Neuronal stem cell (in vitro differentiated cells): Measurements from ENCODE around the gene ABCA3.

ENCODE experiments used
- DNase-seq: peaks from one replicate; pipeline ENCODE4 v3.0.0-alpha.2; 2013; ENCODE audit warnings: low spot score
- H2AFZ ChIP-seq: one replicate; pipeline ENCODE4 v1.6.1; 2013; ENCODE audit warnings: mild to moderate bottlenecking, low read length, inconsistent platforms
- H2AK5ac ChIP-seq: 2 replicates; pipeline ENCODE4 v1.6.1; 2013; ENCODE audit warnings: low read depth, mild to moderate bottlenecking, inconsistent platforms, low read length, moderate library complexity, mixed read lengths
- H2BK120ac ChIP-seq: 2 replicates; pipeline ENCODE4 v1.6.1; 2013; ENCODE audit warnings: low read depth, mild to moderate bottlenecking, inconsistent platforms, low read length, moderate library complexity, mixed read lengths
- H2BK12ac ChIP-seq: one replicate; pipeline ENCODE4 v1.6.1; 2013; ENCODE audit warnings: low read length, inconsistent platforms
- H2BK15ac ChIP-seq: 2 replicates; pipeline ENCODE4 v1.6.1; 2013; ENCODE audit warnings: mild to moderate bottlenecking, low read length, inconsistent platforms, mixed read lengths
- H2BK5ac ChIP-seq: one replicate; pipeline ENCODE4 v1.6.1; 2013; ENCODE audit warnings: inconsistent platforms, mild to moderate bottlenecking, low read length, moderate library complexity
- H3K14ac ChIP-seq: one replicate; pipeline ENCODE4 v1.6.1; 2013; ENCODE audit warnings: low read length, inconsistent platforms
- H3K18ac ChIP-seq: 2 replicates; pipeline ENCODE4 v1.6.1; 2013; ENCODE audit warnings: low read length, inconsistent platforms
- H3K23ac ChIP-seq: 2 replicates; pipeline ENCODE4 v1.6.1; 2013; ENCODE audit warnings: low read depth, mild to moderate bottlenecking, mixed read lengths, low read length, inconsistent platforms; ENCODE audit not compliant: poor library complexity
- H3K27ac ChIP-seq: replicated peaks from 3 replicates; pipeline ENCODE4 v1.5.1; 2013; ENCODE audit warnings: low read length, inconsistent platforms
- H3K27me3 ChIP-seq, 3 experiments: 2 replicates each; pipeline ENCODE4 v1.6.1; 2013; ENCODE audit warnings: low read length in 3 of 3, mild to moderate bottlenecking in 2 of 3, inconsistent platforms in 1 of 3, low read depth in 1 of 3, mixed read lengths in 1 of 3, moderate library complexity in 1 of 3; ENCODE audit not compliant: control insufficient read depth in 3 of 3, insufficient read depth in 3 of 3
- H3K36me3 ChIP-seq, 2 donors: replicated peaks in 1 of 2; 2 replicates each; pipeline ENCODE4 v1.6.1; 2013; ENCODE audit warnings: low read length in 2 of 2; ENCODE audit not compliant: control insufficient read depth in 2 of 2, insufficient read depth in 2 of 2
- H3K4ac ChIP-seq: 2 replicates; pipeline ENCODE4 v1.6.1; 2013; ENCODE audit warnings: inconsistent platforms, mild to moderate bottlenecking, low read length, moderate library complexity
- H3K4me1 ChIP-seq, 2 donors: 1 replicate in 1 of 2; 2 replicates in 1 of 2; pipeline ENCODE4 v1.6.1; 2013; ENCODE audit warnings: low read length in 2 of 2, low read depth in 1 of 2; ENCODE audit not compliant: control insufficient read depth in 2 of 2, insufficient read depth in 1 of 2
- H3K4me2 ChIP-seq: one replicate; pipeline ENCODE4 v1.6.1; 2013; ENCODE audit warnings: mild to moderate bottlenecking, low read length, inconsistent platforms; ENCODE audit not compliant: insufficient read depth, poor library complexity, severe bottlenecking
- H3K4me3 ChIP-seq, 2 donors: 2 replicates each; pipeline ENCODE4 v1.5.1; 2013; ENCODE audit warnings: low read length in 2 of 2, mild to moderate bottlenecking in 2 of 2, inconsistent platforms in 1 of 2, moderate library complexity in 1 of 2
- H3K79me1 ChIP-seq: one replicate; pipeline ENCODE4 v1.6.1; 2013; ENCODE audit warnings: low read depth, mild to moderate bottlenecking, inconsistent platforms, low read length, moderate library complexity
- H3K9ac ChIP-seq: one replicate; pipeline ENCODE4 v1.6.1; 2013; ENCODE audit warnings: mild to moderate bottlenecking, low read depth, low read length, inconsistent platforms; ENCODE audit not compliant: poor library complexity
- H3K9me3 ChIP-seq, 2 donors: replicated peaks in 1 of 2; 2 replicates each; pipeline versions ENCODE3 to v1.6.1; 2013; ENCODE audit warnings: low read length in 2 of 2, mild to moderate bottlenecking in 2 of 2, inconsistent platforms in 1 of 2, low read depth in 1 of 2, mixed read lengths in 1 of 2, moderate library complexity in 1 of 2; ENCODE audit not compliant: control insufficient read depth in 2 of 2, insufficient read depth in 1 of 2
- H4K8ac ChIP-seq: one replicate; pipeline ENCODE4 v1.6.1; 2013; ENCODE audit warnings: low read depth, mild to moderate bottlenecking, inconsistent platforms, low read length, moderate library complexity
- H4K91ac ChIP-seq: one replicate; pipeline ENCODE4 v1.6.1; 2013; ENCODE audit warnings: low read length, low read depth, mild to moderate bottlenecking, inconsistent platforms; ENCODE audit not compliant: poor library complexity
- WGBS, 2 donors: extraction: QIAGEN DNeasy Blood & Tissue Kit; methylation state at CpG; one replicate each; pipeline ENCODE4 v1.1.7; 2013; ENCODE audit warnings: missing lambda C conversion rate in 2 of 2, mixed read lengths in 1 of 2; ENCODE audit not compliant: insufficient read length in 2 of 2, insufficient replicate concordance in 1 of 2; ENCODE audit errors: extremely low coverage in 2 of 2; 5-methylcytosine and 5-hydroxymethylcytosine counted together

The ABCA3 gene

DNA sequence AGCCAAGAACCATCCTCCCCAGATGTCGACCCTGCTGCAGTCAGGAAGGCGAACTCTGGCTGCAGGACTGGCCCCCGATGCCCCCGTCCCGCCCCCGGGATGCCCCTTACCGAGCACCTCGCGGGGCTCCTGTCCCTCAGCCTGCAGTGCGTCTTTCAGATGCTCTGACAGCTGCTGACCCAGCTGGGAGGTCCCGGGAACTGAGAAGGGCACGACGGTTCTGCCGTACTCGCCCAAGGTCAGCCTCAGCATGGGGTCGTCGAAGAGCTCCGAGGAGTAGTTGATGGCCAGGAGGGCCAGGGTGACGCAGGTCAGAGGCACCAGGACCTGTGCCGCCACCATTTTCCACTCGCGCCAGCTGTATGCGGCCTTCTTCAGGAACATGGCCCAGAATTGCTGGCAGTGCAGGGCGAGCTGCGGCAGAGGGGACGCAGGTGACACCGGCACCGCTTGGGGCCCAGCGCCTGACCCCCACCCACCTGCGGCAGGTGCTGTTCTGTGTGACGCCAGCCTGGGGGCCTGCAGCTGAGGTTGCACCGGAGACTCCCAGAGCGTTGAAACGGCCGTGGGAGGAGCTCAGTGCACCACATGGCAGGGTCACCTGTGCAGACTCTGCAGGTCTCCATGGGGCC is 52.5 kb downstream of the ABCA3 start:
- Histone ChIP-seq H2BK15ac (no peak overlapping the region), H3K79me1 (no peaks in the 10 kb centered on the region), H2AK5ac (no peak overlapping the region), H3K4ac (no peak overlapping the region), H3K27ac (no peak overlapping the region), H3K36me3 (peaks cover 0 to 6% of the 10 kb centered on the region in 2 donors), H3K4me2 (no peak overlapping the region), H2BK12ac (no peak overlapping the region), H2BK5ac (no peak overlapping the region), H3K27me3 (no peaks in the 10 kb centered on the region), H3K14ac (peak overlapping the region; percentile 47), H2BK120ac (no peak overlapping the region), H3K9me3 (peaks cover 0 to 2% of the 10 kb centered on the region in 2 donors), H3K9ac (no peak overlapping the region), H3K4me1 (no peaks in the 10 kb centered on the region), H2AFZ (no peak overlapping the region), H3K23ac (peak overlapping the region; percentile 34), H3K4me3 (no peak overlapping the region), H3K18ac (no peak overlapping the region), H4K8ac (no peak overlapping the region), H4K91ac (no peak overlapping the region)
- DNase-seq, result no peak
- no CpG with 5 or more reads among the region's 35 CpGs for WGBS, 2 donors

DNA sequence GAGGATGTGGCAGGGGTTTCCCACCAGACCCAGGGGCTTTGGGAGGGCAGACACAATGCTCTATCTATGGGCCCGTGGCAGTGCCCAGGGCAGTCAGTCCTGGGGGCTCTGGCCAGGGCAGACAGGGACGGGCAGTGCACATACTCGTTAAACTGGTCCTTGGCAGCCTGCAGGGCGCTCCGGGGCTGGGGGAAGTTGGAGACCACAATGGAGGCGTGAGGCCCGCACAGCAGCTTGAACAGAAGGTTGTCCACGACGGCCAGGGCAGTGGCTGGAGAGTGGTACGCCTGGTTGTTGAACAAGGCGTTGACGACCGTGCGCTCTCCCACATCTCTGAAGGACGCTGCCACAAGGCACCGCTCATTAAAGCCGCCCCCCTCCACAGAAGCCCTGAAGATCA is 54.0 kb downstream of the ABCA3 start:
- no peak for DNase-seq
- Histone ChIP-seq H3K14ac (peak overlapping the region; percentile 44), H4K91ac (no peak overlapping the region), H3K4me1 (no peaks in the 10 kb centered on the region), H3K27ac (no peak overlapping the region), H2BK12ac (no peak overlapping the region), H3K18ac (no peak overlapping the region), H2BK120ac (no peak overlapping the region), H3K36me3 (peaks cover 0 to 6% of the 10 kb centered on the region in 2 donors), H3K4me3 (no peak overlapping the region), H4K8ac (no peak overlapping the region), H2BK5ac (no peak overlapping the region), H2AK5ac (no peak overlapping the region), H3K79me1 (no peaks in the 10 kb centered on the region), H3K23ac (no peak overlapping the region), H3K9ac (no peak overlapping the region), H3K4ac (no peak overlapping the region), H3K9me3 (peaks cover 0 to 2% of the 10 kb centered on the region in 2 donors), H2AFZ (no peak overlapping the region), H3K4me2 (no peak overlapping the region), H2BK15ac (no peak overlapping the region), H3K27me3 (no peaks in the 10 kb centered on the region)
- WGBS, 2 donors, result no CpG with 5 or more reads among the region's 17 CpGs

DNA sequence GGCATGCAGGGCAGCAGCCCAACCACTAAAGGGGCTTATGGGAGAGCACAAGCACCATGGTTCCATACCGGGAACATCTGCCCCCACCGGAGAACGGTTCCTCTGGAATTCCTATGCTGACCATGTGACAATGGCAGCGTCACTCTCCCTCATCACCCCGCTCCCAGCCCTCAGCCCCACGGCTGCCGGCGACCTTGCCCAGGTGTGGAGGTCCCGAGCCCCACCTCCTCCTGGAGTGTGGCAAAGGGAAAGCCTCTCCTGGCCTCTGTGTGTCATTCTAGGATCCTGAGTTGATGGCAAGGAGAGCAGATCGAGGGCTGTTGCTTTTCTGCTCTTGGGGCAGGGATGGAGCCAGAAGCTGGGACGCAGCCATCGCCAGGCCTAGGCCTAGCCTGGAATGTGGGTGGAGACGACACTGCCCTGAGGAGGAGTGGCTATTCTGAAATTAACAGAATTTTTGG is 54.8 kb downstream of the ABCA3 start:
- Histone ChIP-seq H2BK15ac (no peak overlapping the region), H3K18ac (no peak overlapping the region), H3K4me3 (no peak overlapping the region), H2BK12ac (no peak overlapping the region), H3K4me1 (no peaks in the 10 kb centered on the region), H3K36me3 (peaks cover 0 to 6% of the 10 kb centered on the region in 2 donors), H3K4me2 (no peak overlapping the region), H4K8ac (no peak overlapping the region), H3K9me3 (peaks cover 0 to 2% of the 10 kb centered on the region in 2 donors), H2BK5ac (no peak overlapping the region), H3K27me3 (no peaks in the 10 kb centered on the region), H4K91ac (no peak overlapping the region), H2AK5ac (no peak overlapping the region), H3K79me1 (no peaks in the 10 kb centered on the region), H2AFZ (no peak overlapping the region), H3K9ac (no peak overlapping the region), H2BK120ac (no peak overlapping the region), H3K4ac (no peak overlapping the region), H3K27ac (no peak overlapping the region), H3K23ac (no peak overlapping the region), H3K14ac (no peak overlapping the region)
- no CpG with 5 or more reads among the region's 13 CpGs for WGBS, 2 donors
- no peak for DNase-seq

DNA sequence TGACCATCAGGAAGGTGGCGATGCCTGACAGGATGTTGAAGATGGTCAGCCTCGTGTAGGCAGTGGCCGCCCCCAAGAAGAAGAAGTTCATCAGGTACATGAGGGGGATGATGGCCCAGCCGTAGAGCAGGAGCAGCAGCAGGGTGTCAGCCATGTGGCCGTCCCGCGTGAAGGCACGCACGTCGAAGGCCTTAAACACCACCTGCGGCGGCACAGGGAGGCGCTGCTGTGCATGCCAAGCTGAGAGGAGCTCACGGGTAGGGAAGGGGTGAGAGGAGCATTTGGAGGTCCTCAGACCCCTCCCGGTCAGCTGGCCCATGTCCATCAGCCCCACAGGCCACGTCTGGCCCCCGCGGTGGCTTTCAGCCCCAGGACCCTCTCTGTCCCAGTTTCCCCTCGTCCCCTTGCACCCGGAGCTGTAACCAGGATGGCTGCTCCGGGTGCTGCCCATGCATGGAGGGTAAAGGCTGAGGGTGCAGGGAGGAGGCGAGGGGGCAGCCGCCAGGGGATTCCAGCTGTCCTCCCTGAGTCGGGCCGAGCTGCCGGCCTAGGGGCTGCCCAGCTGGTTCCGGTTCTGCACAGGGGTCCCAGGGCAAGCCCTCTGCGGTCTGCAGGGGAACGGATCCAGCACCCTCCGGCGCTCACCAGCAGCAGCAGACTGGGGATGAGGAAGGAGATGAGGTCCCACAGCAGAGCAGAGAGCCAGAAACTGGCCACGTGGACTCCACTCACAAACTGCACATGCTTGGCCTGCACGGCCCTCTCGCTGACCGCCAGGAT is 55.5 kb downstream of the ABCA3 start:
- H2BK15ac ChIP-seq, result no peak overlapping the region

More for the DNA sequence above, 55.5 kb downstream of the ABCA3 start:
- Histone ChIP-seq H3K4ac (no peak overlapping the region), H4K8ac (no peak overlapping the region), H3K23ac (peak overlapping the region; percentile 75), H3K14ac (peak overlapping the region; percentile 63), H2BK120ac (no peak overlapping the region), H3K9ac (no peak overlapping the region), H3K79me1 (no peaks in the 10 kb centered on the region), H4K91ac (no peak overlapping the region), H3K36me3 (peaks cover 0 to 11% of the 10 kb centered on the region in 2 donors), H2AFZ (no peak overlapping the region), H3K18ac (no peak overlapping the region), H3K4me2 (no peak overlapping the region), H2BK12ac (no peak overlapping the region), H3K4me1 (no peaks in the 10 kb centered on the region), H2BK5ac (no peak overlapping the region), H3K27ac (no peak overlapping the region), H3K9me3 (peaks cover 0 to 2% of the 10 kb centered on the region in 2 donors), H3K4me3 (no peak overlapping the region), H2AK5ac (no peak overlapping the region), H3K27me3 (no peaks in the 10 kb centered on the region)
- DNase-seq, result no peak
- WGBS, 2 donors, result no CpG with 5 or more reads among the region's 35 CpGs
